GM10248 (cell line): Measurements from ENCODE around the gene ZNF385B.

ENCODE experiments used
- CTCF ChIA-PET: fragments of 300-600 bp; sonication (Branson Sonifier 250); formaldehyde crosslinking; extraction: SDS; loops from one replicate; lab custom pipeline; 2021; ENCODE audit warnings: antibody characterized with exemption; lab: Yijun Ruan, JAX
- POLR2A ChIA-PET: fragments of 350-650 bp; sonication (Branson Sonifier 250); formaldehyde crosslinking; extraction: SDS; loops from one replicate; lab custom pipeline; 2020; ENCODE audit warnings: antibody characterized with exemption; lab: Yijun Ruan, JAX
- DNase-seq: peaks from one replicate; pipeline ENCODE4 v3.0.0; 2012; ENCODE audit errors: extremely low spot score
- TF ChIP-seq, protein P1 (sequence below): IDR thresholded peaks from 2 replicates; pipeline ENCODE4 v1.5.1; 2012; ENCODE audit warnings: mild to moderate bottlenecking, low read depth; ENCODE audit errors: extremely low read depth, missing control alignments, control extremely low read depth

The ZNF385B gene

GRCh38 chr2:179715196-179715595 is 146.2 kb downstream of the ZNF385B start:
- ChIA-PET POLR2A (no interaction called here), CTCF (no interaction called here)
- TF ChIP-seq, protein P1, sequence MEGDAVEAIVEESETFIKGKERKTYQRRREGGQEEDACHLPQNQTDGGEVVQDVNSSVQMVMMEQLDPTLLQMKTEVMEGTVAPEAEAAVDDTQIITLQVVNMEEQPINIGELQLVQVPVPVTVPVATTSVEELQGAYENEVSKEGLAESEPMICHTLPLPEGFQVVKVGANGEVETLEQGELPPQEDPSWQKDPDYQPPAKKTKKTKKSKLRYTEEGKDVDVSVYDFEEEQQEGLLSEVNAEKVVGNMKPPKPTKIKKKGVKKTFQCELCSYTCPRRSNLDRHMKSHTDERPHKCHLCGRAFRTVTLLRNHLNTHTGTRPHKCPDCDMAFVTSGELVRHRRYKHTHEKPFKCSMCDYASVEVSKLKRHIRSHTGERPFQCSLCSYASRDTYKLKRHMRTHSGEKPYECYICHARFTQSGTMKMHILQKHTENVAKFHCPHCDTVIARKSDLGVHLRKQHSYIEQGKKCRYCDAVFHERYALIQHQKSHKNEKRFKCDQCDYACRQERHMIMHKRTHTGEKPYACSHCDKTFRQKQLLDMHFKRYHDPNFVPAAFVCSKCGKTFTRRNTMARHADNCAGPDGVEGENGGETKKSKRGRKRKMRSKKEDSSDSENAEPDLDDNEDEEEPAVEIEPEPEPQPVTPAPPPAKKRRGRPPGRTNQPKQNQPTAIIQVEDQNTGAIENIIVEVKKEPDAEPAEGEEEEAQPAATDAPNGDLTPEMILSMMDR = no peak
- no peak for DNase-seq

DNA sequence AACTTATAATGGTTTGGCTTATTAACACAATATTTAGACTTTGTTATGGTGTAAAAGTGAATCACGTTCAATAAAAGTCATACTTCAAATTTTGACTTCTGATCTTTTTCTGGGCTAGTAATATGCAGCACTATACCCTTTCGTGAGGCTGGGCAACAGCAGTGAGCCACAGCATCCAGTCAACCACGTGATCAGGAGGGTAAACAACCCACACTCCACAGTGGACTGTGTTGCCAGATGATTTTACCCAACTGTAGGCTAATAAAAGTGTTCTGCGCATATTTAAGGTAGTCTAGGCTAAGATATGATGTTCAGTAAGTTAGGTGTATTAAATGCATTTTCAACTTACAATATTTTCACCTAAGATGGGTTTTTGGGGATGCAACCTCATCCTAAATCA is 148.6 kb downstream of the ZNF385B start:
- POLR2A ChIA-PET = no interaction called here

GRCh38 chr2:179711375-179711774 is 150.0 kb downstream of the ZNF385B start:
- ChIA-PET CTCF (no interaction called here), POLR2A (no interaction called here)
- no peak for DNase-seq
- TF ChIP-seq, protein P1 = no peak

More for the DNA sequence above, 148.6 kb downstream of the ZNF385B start:
- no peak for DNase-seq
- TF ChIP-seq, protein P1 = no peak
- CTCF ChIA-PET = interaction anchor here (1.4 kb wide), 1 partner anchor 25 kb away, joined by 3 read pairs; no protein-coding TSS in a partner anchor

GRCh38 chr2:179703702-179704101 is 157.7 kb downstream of the ZNF385B start:
- TF ChIP-seq, protein P1 = no peak
- DNase-seq = no peak
- ChIA-PET POLR2A (no interaction called here), CTCF (no interaction called here)

DNA sequence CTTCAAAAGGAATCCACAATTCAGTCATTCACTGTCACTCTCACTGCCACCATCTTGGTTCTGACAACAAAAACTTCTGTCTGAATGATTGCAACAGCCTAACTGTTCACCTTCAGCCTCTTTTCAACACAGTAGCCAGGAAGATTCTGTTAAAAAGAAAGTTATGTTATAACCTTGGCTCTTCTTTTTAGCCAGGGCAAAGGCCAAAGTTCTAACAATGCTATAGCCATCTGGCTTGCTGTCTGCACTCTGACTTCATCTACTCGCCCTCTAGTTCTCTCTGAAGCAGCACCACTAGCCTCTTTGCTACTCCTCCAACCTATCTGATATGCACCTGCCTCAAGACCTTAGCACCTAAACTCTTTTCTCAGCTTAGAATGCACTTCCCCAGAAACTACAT is 158.5 kb downstream of the ZNF385B start:
- ChIA-PET POLR2A (no interaction called here), CTCF (no interaction called here)
- TF ChIP-seq, protein P1 = no peak
- DNase-seq = no peak

DNA sequence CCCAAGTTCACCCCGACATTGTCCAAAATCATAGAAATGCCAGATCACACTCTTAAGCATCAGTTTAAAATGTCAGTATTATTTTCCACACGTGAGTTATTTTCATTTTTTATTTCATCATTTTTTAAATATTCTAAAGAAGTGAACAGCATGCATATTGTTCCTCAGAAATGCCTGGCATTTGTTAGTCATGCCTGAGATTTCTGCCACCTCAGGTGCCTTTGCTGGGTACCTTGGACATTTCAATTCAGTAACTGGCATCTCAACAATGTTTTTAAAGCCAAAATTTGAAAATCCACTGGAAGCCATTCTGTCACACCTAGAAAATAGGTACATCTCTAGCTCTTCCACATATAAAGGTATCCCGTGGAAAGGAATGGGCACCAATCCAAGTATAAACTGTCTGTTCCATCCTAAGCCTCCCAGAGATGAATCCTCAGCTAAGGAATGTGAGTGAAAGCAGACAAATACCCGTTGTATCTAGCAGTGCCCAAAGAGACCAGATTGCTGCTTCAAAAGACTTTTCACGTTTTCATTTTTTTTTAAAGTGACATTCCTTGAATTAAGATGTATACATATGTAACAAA is 159.8 kb downstream of the ZNF385B start:
- ChIA-PET POLR2A (no interaction called here), CTCF (no interaction called here)
- TF ChIP-seq, protein P1 = no peak
- DNase-seq = no peak
